ENCODE measurements around the gene SOX11. TPM values are rescaled to one million over a fixed set of nuclear protein-coding genes. Genes with fewer than 3 reads are reported as not detected.
"Not testable (repeated sequence)": the region's sequence is repeated elsewhere in the genome, so short reads cannot be mapped to it uniquely, and the experiment has no call there.

The SOX11 gene
- 9.9 TPM for polyA plus RNA-seq (2013, experiment 1 of 2)
- 10.1 TPM for polyA plus RNA-seq (2013, experiment 2 of 2)

DNA sequence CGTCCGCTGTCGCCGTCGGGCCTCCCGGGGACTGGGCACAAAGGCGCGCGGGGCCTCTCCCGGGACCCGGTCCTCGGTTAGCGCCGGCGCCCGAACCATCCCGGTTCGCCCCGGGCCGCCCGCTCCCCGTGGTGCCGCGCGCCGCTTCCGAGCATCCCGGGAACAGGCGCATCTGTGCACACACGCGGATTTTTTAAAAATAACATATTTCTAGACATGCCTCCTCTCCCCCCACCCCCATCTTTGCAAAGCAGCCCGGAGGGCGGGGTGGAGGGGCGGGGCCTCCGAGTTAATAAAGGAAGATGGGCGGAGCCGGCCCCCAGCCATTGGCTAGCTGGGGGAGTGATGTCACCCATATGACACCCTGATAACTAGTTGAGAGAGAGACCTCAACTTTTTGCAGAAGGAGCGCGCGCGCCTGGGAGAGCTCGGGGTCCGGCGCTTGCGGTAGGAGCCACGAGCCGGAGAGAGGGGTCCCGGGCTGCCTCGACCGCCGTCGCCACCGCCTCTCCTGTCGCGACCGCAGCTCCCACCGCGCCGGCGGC lies at the start of gene SOX11:
SOX11 (plus strand) TSS at position 400 of the 545 bp plus-strand sequence. CDS start 338 bp downstream, outside the sequence.
- Histone ChIP-seq H3K4me3 (ENCODE audit: low read length) (peak within 1 kb of the TSS; percentile 94), H3K4me2 (ENCODE audit: low read length) (peak within 1 kb of the TSS; percentile 74), H2BK120ac (ENCODE audit: low read depth, low read length) (peak within 1 kb of the TSS; percentile 84), H3K23ac (ENCODE audit: low read length) (peak within 1 kb of the TSS; percentile 98), H2BK5ac (ENCODE audit: low read length) (no peak within 1 kb of the TSS), H2AK5ac (ENCODE audit: low read length) (no peak within 1 kb of the TSS), H3K4ac (ENCODE audit: low read depth, low read length) (peak within 1 kb of the TSS; percentile 91), H3K79me2 (ENCODE audit: control insufficient read depth, insufficient read depth, low read length) (peaks cover 29% of the 10 kb centered on the region), H2BK15ac (replicated peaks; ENCODE audit: low read depth) (no peak within 1 kb of the TSS), H3K56ac (ENCODE audit: low read length) (peak within 1 kb of the TSS; percentile 99), H3K27ac (ENCODE audit: low read depth, low read length) (peak within 1 kb of the TSS; percentile 95), H3K36me3 (ENCODE audit: control insufficient read depth, insufficient read depth, low read length) (no peaks in the 10 kb centered on the region), H4K5ac (ENCODE audit: low read length) (no peak within 1 kb of the TSS), H3K27me3 (ENCODE audit: insufficient read depth, low read length, poor library complexity) (no peaks in the 10 kb centered on the region), H3K4me1 (ENCODE audit: control insufficient read depth, low read depth, low read length) (no peaks in the 10 kb centered on the region), H3K9ac (ENCODE audit: low read length) (peak within 1 kb of the TSS; percentile 98), H3K18ac (ENCODE audit: low read length) (peak within 1 kb of the TSS; percentile 86), H3K79me1 (ENCODE audit: low read length) (peaks cover 3% of the 10 kb centered on the region), H4K8ac (ENCODE audit: low read depth, low read length) (no peak within 1 kb of the TSS)
- DNase-seq: peak; percentile 97
- WGBS (ENCODE audit: extremely low coverage, insufficient coverage, low lambda C conversion rate): no CpG with 5 or more reads among the region's 60 CpGs

- H2AK5ac ChIP-seq (ENCODE audit: low read length); H2BK120ac ChIP-seq (ENCODE audit: low read depth, low read length); H4K8ac ChIP-seq (ENCODE audit: low read depth, low read length); H4K5ac ChIP-seq (ENCODE audit: low read length); H3K27ac ChIP-seq (ENCODE audit: low read depth, low read length); H3K4ac ChIP-seq (ENCODE audit: low read depth, low read length); H3K36me3 ChIP-seq (ENCODE audit: control insufficient read depth, insufficient read depth, low read length); H3K4me1 ChIP-seq (ENCODE audit: control insufficient read depth, low read depth, low read length); H3K56ac ChIP-seq (ENCODE audit: low read length); H3K27me3 ChIP-seq (ENCODE audit: insufficient read depth, low read length, poor library complexity); H3K79me2 ChIP-seq (ENCODE audit: control insufficient read depth, insufficient read depth, low read length); H3K23ac ChIP-seq (ENCODE audit: low read length); H2BK5ac ChIP-seq (ENCODE audit: low read length); H2BK15ac ChIP-seq (replicated peaks; ENCODE audit: low read depth); DNase-seq; H3K9ac ChIP-seq (ENCODE audit: low read length); H3K4me3 ChIP-seq (ENCODE audit: low read length); H3K4me2 ChIP-seq (ENCODE audit: low read length); H3K18ac ChIP-seq (ENCODE audit: low read length); H3K79me1 ChIP-seq (ENCODE audit: low read length): not testable (repeated sequence)
- no CpG with 5 or more reads among the region's 2 CpGs for WGBS (ENCODE audit: extremely low coverage, insufficient coverage, low lambda C conversion rate)
Measured at GRCh38 chr2:5652734-5653133, 39.5 kb upstream of the SOX11 start.

- WGBS (ENCODE audit: extremely low coverage, insufficient coverage, low lambda C conversion rate): no CpG with 5 or more reads among the region's 4 CpGs
- H4K5ac ChIP-seq (ENCODE audit: low read length); H2BK5ac ChIP-seq (ENCODE audit: low read length); H3K79me2 ChIP-seq (ENCODE audit: control insufficient read depth, insufficient read depth, low read length); H3K36me3 ChIP-seq (ENCODE audit: control insufficient read depth, insufficient read depth, low read length); H2BK120ac ChIP-seq (ENCODE audit: low read depth, low read length); H3K27ac ChIP-seq (ENCODE audit: low read depth, low read length); H2AK5ac ChIP-seq (ENCODE audit: low read length); H2BK15ac ChIP-seq (replicated peaks; ENCODE audit: low read depth); H4K8ac ChIP-seq (ENCODE audit: low read depth, low read length); H3K4me2 ChIP-seq (ENCODE audit: low read length); H3K27me3 ChIP-seq (ENCODE audit: insufficient read depth, low read length, poor library complexity); H3K4me1 ChIP-seq (ENCODE audit: control insufficient read depth, low read depth, low read length); H3K4me3 ChIP-seq (ENCODE audit: low read length); H3K23ac ChIP-seq (ENCODE audit: low read length); H3K56ac ChIP-seq (ENCODE audit: low read length); H3K9ac ChIP-seq (ENCODE audit: low read length); H3K4ac ChIP-seq (ENCODE audit: low read depth, low read length); H3K79me1 ChIP-seq (ENCODE audit: low read length); H3K18ac ChIP-seq (ENCODE audit: low read length): not testable (repeated sequence)
- peak; percentile 60 for DNase-seq
Measured at GRCh38 chr2:5653756-5654155, 38.4 kb upstream of the SOX11 start.

GRCh38 chr2:5657231-5657630 lies 35.0 kb upstream of the SOX11 start:
- no peak overlapping the region for H3K18ac ChIP-seq (ENCODE audit: low read length)
- H2BK15ac ChIP-seq (replicated peaks; ENCODE audit: low read depth): no peak overlapping the region
- no peak overlapping the region for H3K4me3 ChIP-seq (ENCODE audit: low read length)
- no peak overlapping the region for H2BK120ac ChIP-seq (ENCODE audit: low read depth, low read length)
- WGBS (ENCODE audit: extremely low coverage, insufficient coverage, low lambda C conversion rate): no CpG with 5 or more reads among the region's 4 CpGs
- no peak overlapping the region for H2AK5ac ChIP-seq (ENCODE audit: low read length)
- no peak overlapping the region for H4K5ac ChIP-seq (ENCODE audit: low read length)
- no peaks in the 10 kb centered on the region for H3K36me3 ChIP-seq (ENCODE audit: control insufficient read depth, insufficient read depth, low read length)
- no peak for DNase-seq
- H3K4me2 ChIP-seq (ENCODE audit: low read length): no peak overlapping the region
- H3K56ac ChIP-seq (ENCODE audit: low read length): no peak overlapping the region
- no peak overlapping the region for H3K23ac ChIP-seq (ENCODE audit: low read length)
- no peaks in the 10 kb centered on the region for H3K79me1 ChIP-seq (ENCODE audit: low read length)
- no peaks in the 10 kb centered on the region for H3K79me2 ChIP-seq (ENCODE audit: control insufficient read depth, insufficient read depth, low read length)
- H3K27ac ChIP-seq (ENCODE audit: low read depth, low read length): no peak overlapping the region
- no peak overlapping the region for H3K4ac ChIP-seq (ENCODE audit: low read depth, low read length)
- no peaks in the 10 kb centered on the region for H3K4me1 ChIP-seq (ENCODE audit: control insufficient read depth, low read depth, low read length)
- H2BK5ac ChIP-seq (ENCODE audit: low read length): no peak overlapping the region
- H3K9ac ChIP-seq (ENCODE audit: low read length): no peak overlapping the region
- H4K8ac ChIP-seq (ENCODE audit: low read depth, low read length): no peak overlapping the region
- no peaks in the 10 kb centered on the region for H3K27me3 ChIP-seq (ENCODE audit: insufficient read depth, low read length, poor library complexity)

GRCh38 chr2:5660591-5660990 lies 31.6 kb upstream of the SOX11 start:
- Histone ChIP-seq H3K9ac (ENCODE audit: low read length) (no peak overlapping the region), H3K79me1 (ENCODE audit: low read length) (no peaks in the 10 kb centered on the region), H3K4me3 (ENCODE audit: low read length) (no peak overlapping the region), H2BK15ac (replicated peaks; ENCODE audit: low read depth) (no peak overlapping the region), H2BK120ac (ENCODE audit: low read depth, low read length) (no peak overlapping the region), H3K4me2 (ENCODE audit: low read length) (no peak overlapping the region), H4K8ac (ENCODE audit: low read depth, low read length) (no peak overlapping the region), H3K23ac (ENCODE audit: low read length) (no peak overlapping the region), H4K5ac (ENCODE audit: low read length) (no peak overlapping the region), H3K27ac (ENCODE audit: low read depth, low read length) (no peak overlapping the region), H2BK5ac (ENCODE audit: low read length) (no peak overlapping the region), H3K4ac (ENCODE audit: low read depth, low read length) (no peak overlapping the region), H3K36me3 (ENCODE audit: control insufficient read depth, insufficient read depth, low read length) (no peaks in the 10 kb centered on the region), H3K18ac (ENCODE audit: low read length) (no peak overlapping the region), H3K4me1 (ENCODE audit: control insufficient read depth, low read depth, low read length) (no peaks in the 10 kb centered on the region), H3K56ac (ENCODE audit: low read length) (no peak overlapping the region), H2AK5ac (ENCODE audit: low read length) (no peak overlapping the region), H3K79me2 (ENCODE audit: control insufficient read depth, insufficient read depth, low read length) (no peaks in the 10 kb centered on the region), H3K27me3 (ENCODE audit: insufficient read depth, low read length, poor library complexity) (no peaks in the 10 kb centered on the region)
- no CpG with 5 or more reads among the region's 3 CpGs for WGBS (ENCODE audit: extremely low coverage, insufficient coverage, low lambda C conversion rate)
- no peak for DNase-seq

GRCh38 chr2:5661362-5661761 lies 30.8 kb upstream of the SOX11 start:
- Histone ChIP-seq H3K9ac (ENCODE audit: low read length) (no peak overlapping the region), H3K4me1 (ENCODE audit: control insufficient read depth, low read depth, low read length) (no peaks in the 10 kb centered on the region), H2BK15ac (replicated peaks; ENCODE audit: low read depth) (no peak overlapping the region), H2BK5ac (ENCODE audit: low read length) (no peak overlapping the region), H3K56ac (ENCODE audit: low read length) (no peak overlapping the region), H2BK120ac (ENCODE audit: low read depth, low read length) (no peak overlapping the region), H2AK5ac (ENCODE audit: low read length) (no peak overlapping the region), H4K8ac (ENCODE audit: low read depth, low read length) (no peak overlapping the region), H3K79me1 (ENCODE audit: low read length) (no peaks in the 10 kb centered on the region), H3K18ac (ENCODE audit: low read length) (no peak overlapping the region), H3K4ac (ENCODE audit: low read depth, low read length) (no peak overlapping the region), H3K27me3 (ENCODE audit: insufficient read depth, low read length, poor library complexity) (no peaks in the 10 kb centered on the region), H3K36me3 (ENCODE audit: control insufficient read depth, insufficient read depth, low read length) (no peaks in the 10 kb centered on the region), H3K4me2 (ENCODE audit: low read length) (no peak overlapping the region), H3K27ac (ENCODE audit: low read depth, low read length) (no peak overlapping the region), H3K23ac (ENCODE audit: low read length) (no peak overlapping the region), H3K4me3 (ENCODE audit: low read length) (no peak overlapping the region), H4K5ac (ENCODE audit: low read length) (no peak overlapping the region), H3K79me2 (ENCODE audit: control insufficient read depth, insufficient read depth, low read length) (no peaks in the 10 kb centered on the region)
- WGBS (ENCODE audit: extremely low coverage, insufficient coverage, low lambda C conversion rate): no CpG with 5 or more reads among the region's 5 CpGs
- DNase-seq: no peak
